Muscle of arm (tissue), 12 donors: ENCODE data around the gene CALHM2. TPM values are rescaled to one million over a fixed set of nuclear protein-coding genes. Genes with fewer than 3 reads are reported as not detected.

ENCODE experiments used
- DNase-seq: peaks from one replicate; pipeline ENCODE4 v3.0.0-alpha.2; 2013
- polyA plus RNA-seq, 12 donors: library from polyadenylated mRNA; unstranded; fragments of 120-200 nt; gene quantifications; one replicate each; pipeline ENCODE4 v1.2.1, GENCODE V29; 2013; ENCODE audit not compliant: insufficient read length in 12 of 12

The CALHM2 gene
- polyA plus RNA-seq, 12 donors, result 10.3 to 35.4 (median 13.9) TPM; not detected in 1

DNA sequence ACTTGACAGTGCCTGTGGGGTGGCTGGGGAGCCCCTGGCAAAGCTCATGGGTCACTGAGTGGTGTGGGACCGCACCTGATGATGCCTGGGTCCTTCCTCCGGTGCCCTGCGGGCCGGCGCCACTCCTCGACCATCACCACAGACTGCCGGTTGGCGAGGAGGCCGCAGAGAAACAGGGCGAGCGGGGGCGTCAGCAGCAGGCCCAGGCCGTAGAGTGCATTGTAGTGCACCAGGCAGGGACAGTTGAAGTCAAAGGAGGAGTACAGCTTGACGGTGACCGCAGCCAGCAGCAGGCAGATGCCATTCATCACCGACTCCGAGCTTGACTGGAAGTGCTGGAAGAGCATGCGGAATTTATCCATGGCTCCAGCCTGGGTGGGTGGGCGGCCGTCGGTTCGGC lies 26.5 kb upstream of the CALHM2 start:
- no peak for DNase-seq

DNA sequence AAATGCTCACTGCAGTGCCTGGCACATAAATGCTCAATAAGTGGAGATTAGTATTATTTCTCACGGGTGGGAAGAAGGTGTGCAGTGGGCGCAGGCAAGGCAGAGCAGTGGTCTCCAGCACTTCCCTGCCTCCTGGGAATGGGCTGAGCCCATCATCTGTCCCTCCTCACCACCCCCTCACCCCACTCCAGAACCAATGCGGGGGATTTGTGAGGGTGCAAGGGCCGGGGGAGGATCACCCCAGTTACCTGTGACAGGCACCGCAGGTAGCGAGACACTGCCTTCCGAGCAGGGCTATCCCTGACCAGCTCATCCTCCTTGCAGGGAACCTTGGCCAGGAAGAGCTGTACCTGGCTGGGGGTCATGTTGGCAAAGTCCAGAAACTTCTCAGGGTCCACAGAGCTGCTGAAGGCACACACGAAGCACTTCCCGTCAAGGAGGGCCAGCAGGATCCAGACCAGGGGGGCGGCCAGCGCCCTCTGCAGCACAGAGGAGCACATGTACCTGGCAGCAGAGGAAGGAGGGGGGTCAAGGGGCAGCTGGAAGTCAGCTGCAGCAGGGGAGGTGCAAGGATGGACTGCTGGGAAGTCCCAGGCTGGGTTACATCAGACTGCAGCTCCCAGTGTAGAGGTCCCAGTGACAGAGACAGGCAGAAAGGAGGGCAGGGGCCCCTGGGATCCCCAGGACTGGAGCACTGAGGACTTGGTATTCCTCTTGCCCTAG lies 24.0 kb upstream of the CALHM2 start:
- no peak for DNase-seq

GRCh38 chr10:103475437-103475836 lies 23.3 kb upstream of the CALHM2 start:
- DNase-seq, result no peak

DNA sequence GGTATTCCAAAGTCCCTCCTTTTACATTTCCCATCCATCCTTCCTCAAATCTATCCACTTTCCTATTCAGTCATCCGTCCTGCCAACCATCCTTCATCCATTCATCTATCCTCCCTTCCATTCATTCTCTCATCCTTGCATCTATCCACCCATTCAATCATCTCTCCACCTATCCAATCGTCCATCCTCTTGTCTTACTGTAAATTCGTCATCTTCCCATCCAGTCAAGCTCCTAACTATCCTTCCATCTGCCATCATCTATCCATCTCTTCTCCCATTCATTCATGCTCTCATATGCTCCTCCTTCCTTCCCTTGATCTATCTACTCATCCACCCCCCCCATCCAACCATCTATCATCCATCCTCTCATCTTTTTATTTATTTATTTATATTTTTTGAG lies 21.9 kb upstream of the CALHM2 start:
- no peak for DNase-seq

DNA sequence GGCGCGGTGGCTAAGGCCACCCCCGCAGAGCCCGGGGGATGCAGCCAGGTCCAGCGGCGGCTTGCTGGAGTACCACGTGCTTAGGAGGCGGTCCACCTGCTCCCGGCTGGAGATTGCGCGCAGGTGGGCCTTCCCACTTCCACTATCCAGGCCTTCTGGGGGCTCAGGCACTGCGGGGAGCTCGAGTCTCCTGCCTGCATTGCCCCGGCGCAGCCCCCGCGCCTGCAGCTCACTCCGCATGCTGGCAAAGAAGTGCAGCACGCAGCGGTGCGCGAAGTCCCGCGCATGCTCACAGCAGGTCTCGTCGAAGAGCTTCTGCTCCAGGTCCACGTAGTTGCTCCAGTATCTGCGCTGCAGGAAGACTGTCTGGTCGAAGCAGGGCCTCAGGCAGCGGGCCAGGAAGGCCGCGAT lies 21.1 kb upstream of the CALHM2 start:
- DNase-seq, result no peak

DNA sequence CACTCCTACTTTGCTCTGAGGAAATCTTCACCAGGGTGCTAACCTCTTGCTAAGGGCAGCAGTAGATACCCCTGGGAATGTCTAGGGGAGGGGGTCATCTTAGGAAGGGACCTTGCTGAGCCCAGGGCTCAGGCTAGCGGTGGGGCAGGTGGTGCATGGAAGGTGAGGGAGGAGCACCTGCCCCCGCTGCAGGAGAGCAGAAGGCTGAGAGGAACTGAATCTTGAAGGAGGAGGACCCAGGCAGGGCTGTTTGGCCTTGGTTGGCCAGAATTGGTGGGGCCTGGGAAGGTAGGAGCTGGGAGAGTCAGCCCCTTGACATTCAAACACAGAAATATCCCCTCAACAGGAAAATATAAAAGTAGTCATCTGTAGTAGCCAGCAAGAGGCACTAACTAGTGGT lies 19.8 kb upstream of the CALHM2 start:
- no peak for DNase-seq

GRCh38 chr10:103470761-103471653 lies 18.8 kb upstream of the CALHM2 start:
- DNase-seq, result no peak

GRCh38 chr10:103469201-103469600 lies 17.0 kb upstream of the CALHM2 start:
- no peak for DNase-seq

- DNase-seq, result no peak
These were observed 15.2 kb upstream of the CALHM2 start for GRCh38 chr10:103467406-103467805.

- DNase-seq, result no peak
These were observed 14.6 kb upstream of the CALHM2 start for GRCh38 chr10:103466734-103467133.

GRCh38 chr10:103465411-103466179 lies 13.4 kb upstream of the CALHM2 start:
- DNase-seq, result no peak

- DNase-seq, result no peak
These were observed 11.3 kb upstream of the CALHM2 start for GRCh38 chr10:103463499-103463898.

- DNase-seq, result no peak
These were observed 7.4 kb upstream of the CALHM2 start for GRCh38 chr10:103459615-103460014.

- DNase-seq, result no peak
These were observed 6.5 kb upstream of the CALHM2 start, which contains the start of gene CALHM1 for GRCh38 chr10:103458720-103459119. Gene CALHM1 (minus strand): TSS chr10:103458900. CDS start chr10:103458751, 149 bp downstream.

DNA sequence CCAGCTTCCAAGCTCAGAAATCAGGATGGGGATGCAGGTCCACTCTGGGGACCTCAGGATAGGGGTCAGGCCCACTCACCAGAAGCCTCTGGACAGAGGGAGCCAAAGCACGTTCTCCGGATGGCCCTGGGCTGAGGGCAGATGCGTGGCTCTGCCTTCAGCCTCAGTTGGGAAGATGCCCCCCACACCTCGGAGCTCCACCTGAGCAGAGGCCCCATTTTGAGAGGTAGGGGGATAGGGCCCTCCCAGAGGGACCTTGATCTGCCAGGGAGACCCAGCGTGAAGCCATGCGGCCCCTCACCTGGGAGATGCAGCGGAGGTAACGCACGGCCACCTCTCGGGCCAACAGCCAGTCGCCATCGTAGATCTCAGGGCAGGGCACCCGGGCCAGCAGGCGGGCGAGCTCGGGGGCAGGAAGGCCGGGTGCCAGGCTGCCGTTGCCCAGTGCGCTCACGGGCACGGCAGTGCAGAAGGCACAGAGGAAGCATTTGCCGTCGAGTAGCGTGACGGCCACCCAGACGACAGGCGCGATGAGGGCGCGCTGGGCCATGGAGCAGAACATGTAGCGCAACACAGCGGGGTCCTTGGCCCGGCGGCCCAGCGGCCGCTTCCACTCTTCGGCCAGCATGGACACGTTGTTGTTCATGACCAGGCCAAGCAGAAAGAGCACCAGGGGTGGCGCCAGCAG lies 5.9 kb upstream of the CALHM2 start:
- no peak for DNase-seq

DNA sequence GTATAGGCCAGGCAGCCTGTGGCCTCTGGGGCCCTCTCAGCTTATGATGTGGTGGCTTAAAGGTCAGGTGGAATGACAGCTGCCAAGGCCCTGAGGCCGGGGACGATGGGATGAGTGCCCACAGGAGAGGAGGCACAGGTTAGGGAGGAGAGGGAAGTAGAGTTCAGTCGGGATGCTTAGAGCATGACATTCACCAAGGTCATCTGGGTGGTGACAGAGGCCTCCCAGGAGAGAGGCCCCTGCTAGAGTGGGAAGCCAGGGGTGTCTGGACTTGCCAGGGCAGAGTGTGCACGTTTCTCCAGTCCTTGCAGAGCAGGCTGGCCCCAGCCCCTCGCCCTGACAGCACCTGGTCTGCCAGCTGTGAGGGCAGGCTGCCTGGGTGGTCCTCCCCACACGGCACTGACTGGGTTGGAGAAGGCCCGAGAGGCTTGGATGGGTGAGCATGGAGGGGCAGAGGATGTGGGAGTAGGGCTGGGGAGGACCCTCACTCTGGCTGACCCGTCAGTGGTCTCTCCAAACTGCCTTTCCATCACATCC lies 5.1 kb upstream of the CALHM2 start:
- DNase-seq, result no peak

GRCh38 chr10:103456074-103456660 lies 4.0 kb upstream of the CALHM2 start:
- no peak for DNase-seq

- DNase-seq, result no peak
These were observed 3.1 kb upstream of the CALHM2 start for GRCh38 chr10:103455235-103455634.

- DNase-seq, result no peak
These were observed 1.9 kb upstream of the CALHM2 start for GRCh38 chr10:103454026-103454425.

GRCh38 chr10:103452506-103453230 lies 498 bp upstream of the CALHM2 start:
- DNase-seq, result no peak
